Astrocyte (in vitro differentiated cells and primary cell): Measurements from ENCODE around the gene AKIP1.

Experiments
- CTCF ChIP-seq: IDR thresholded peaks from 2 replicates; pipeline ENCODE4 v1.5.1; 2011; ENCODE audit warnings: low read depth, mild to moderate bottlenecking, inconsistent platforms, low read length, moderate library complexity; ENCODE audit not compliant: insufficient read depth
- EZH2 ChIP-seq: IDR thresholded peaks from 2 replicates; pipeline ENCODE4 v1.6.1; 2012; ENCODE audit warnings: mild to moderate bottlenecking, low read length, inconsistent platforms; ENCODE audit not compliant: insufficient read depth

- no peak for TF ChIP-seq CTCF
- no peak for TF ChIP-seq EZH2
Observed at GRCh38 chr11:8914661-8915018, 3.7 kb downstream of the AKIP1 start.
